ENCODE results near the gene FAM187B.

The FAM187B gene

GRCh38 chr19:35267818-35268535 is 39.4 kb upstream of the FAM187B start:
- peak overlapping the region; percentile 91 for H3K27ac ChIP-seq (ENCODE audit: low read depth, low read length)
- peak overlapping the region; percentile 22 for H3K9ac ChIP-seq (ENCODE audit: low read length)
- peaks cover 8% of the 10 kb centered on the region for H3K4me1 ChIP-seq (ENCODE audit: control insufficient read depth, insufficient read depth, low read length)
- H3K36me3 ChIP-seq (ENCODE audit: control insufficient read depth, insufficient read depth, low read length): peaks cover 12% of the 10 kb centered on the region
- no peaks in the 10 kb centered on the region for H3K27me3 ChIP-seq (ENCODE audit: control insufficient read depth, insufficient read depth, low read length)
- peak overlapping the region; percentile 54 for H3K4me3 ChIP-seq (ENCODE audit: low read length)

DNA sequence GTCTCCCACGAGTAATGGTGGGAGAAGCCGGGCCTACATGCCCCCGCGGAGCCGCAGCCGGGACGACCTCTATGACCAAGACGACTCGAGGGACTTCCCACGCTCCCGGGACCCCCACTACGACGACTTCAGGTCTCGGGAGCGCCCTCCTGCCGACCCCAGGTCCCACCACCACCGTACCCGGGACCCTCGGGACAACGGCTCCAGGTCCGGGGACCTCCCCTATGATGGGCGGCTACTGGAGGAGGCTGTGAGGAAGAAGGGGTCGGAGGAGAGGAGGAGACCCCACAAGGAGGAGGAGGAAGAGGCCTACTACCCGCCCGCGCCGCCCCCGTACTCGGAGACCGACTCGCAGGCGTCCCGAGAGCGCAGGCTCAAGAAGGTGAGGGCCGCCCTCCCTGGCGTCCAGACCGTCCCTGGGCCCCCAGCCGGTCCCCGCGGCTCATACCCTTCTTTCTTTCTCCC is 38.8 kb upstream of the FAM187B start:
- peak overlapping the region; percentile 22 for H3K9ac ChIP-seq (ENCODE audit: low read length)
- H3K27me3 ChIP-seq (ENCODE audit: control insufficient read depth, insufficient read depth, low read length): no peaks in the 10 kb centered on the region
- H3K36me3 ChIP-seq (ENCODE audit: control insufficient read depth, insufficient read depth, low read length): peaks cover 11% of the 10 kb centered on the region
- peak overlapping the region; percentile 91 for H3K27ac ChIP-seq (ENCODE audit: low read depth, low read length)
- H3K4me1 ChIP-seq (ENCODE audit: control insufficient read depth, insufficient read depth, low read length): peaks cover 8% of the 10 kb centered on the region
- H3K4me3 ChIP-seq (ENCODE audit: low read length): peak overlapping the region; percentile 54

- Histone ChIP-seq H3K36me3 (ENCODE audit: control insufficient read depth, insufficient read depth, low read length) (peaks cover 9% of the 10 kb centered on the region), H3K27me3 (ENCODE audit: control insufficient read depth, insufficient read depth, low read length) (no peaks in the 10 kb centered on the region), H3K27ac (ENCODE audit: low read depth, low read length) (peak overlapping the region; percentile 91), H3K4me1 (ENCODE audit: control insufficient read depth, insufficient read depth, low read length) (peaks cover 8% of the 10 kb centered on the region), H3K9ac (ENCODE audit: low read length) (peak overlapping the region; percentile 22), H3K4me3 (ENCODE audit: low read length) (peak overlapping the region; percentile 54)
Observed at GRCh38 chr19:35266520-35267352, 38.2 kb upstream of the FAM187B start.

DNA sequence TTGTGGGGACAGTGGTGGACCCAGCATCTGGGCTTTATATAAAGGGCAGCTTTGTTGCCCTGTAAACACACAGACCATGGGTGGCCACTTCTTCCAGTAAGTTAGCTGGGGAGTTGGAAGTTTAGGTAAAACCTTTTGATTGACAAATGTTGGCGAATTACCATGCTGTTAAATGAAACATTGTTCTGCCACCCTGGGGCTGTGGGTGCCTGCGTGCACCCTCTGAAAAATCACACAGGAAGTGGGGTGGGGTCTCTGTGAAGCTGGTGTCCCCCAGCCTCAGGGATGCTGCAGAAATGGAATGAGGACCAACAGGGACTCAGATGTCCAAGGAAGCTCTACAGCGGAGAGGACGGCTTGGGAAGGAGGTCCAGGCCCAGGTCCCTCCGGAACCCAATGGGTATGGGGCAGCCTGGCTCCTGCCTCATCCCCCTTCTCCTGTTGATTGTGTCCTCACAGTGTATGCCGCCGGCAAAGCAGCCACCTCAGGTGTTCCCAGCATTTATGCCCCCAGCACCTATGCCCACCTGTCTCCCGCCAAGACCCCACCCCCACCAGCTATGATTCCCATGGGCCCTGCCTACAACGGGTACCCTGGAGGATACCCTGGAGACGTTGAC is 37.5 kb upstream of the FAM187B start:
- Histone ChIP-seq H3K27ac (ENCODE audit: low read depth, low read length) (no peak overlapping the region), H3K27me3 (ENCODE audit: control insufficient read depth, insufficient read depth, low read length) (no peaks in the 10 kb centered on the region), H3K9ac (ENCODE audit: low read length) (no peak overlapping the region), H3K4me1 (ENCODE audit: control insufficient read depth, insufficient read depth, low read length) (peaks cover 8% of the 10 kb centered on the region), H3K4me3 (ENCODE audit: low read length) (no peak overlapping the region), H3K36me3 (ENCODE audit: control insufficient read depth, insufficient read depth, low read length) (peaks cover 2% of the 10 kb centered on the region)

- Histone ChIP-seq H3K4me3 (ENCODE audit: low read length) (no peak overlapping the region), H3K36me3 (ENCODE audit: control insufficient read depth, insufficient read depth, low read length) (no peaks in the 10 kb centered on the region), H3K27ac (ENCODE audit: low read depth, low read length) (no peak overlapping the region), H3K27me3 (ENCODE audit: control insufficient read depth, insufficient read depth, low read length) (no peaks in the 10 kb centered on the region), H3K4me1 (ENCODE audit: control insufficient read depth, insufficient read depth, low read length) (peaks cover 8% of the 10 kb centered on the region), H3K9ac (ENCODE audit: low read length) (no peak overlapping the region)
Observed at GRCh38 chr19:35265126-35265899, 36.8 kb upstream of the FAM187B start.

DNA sequence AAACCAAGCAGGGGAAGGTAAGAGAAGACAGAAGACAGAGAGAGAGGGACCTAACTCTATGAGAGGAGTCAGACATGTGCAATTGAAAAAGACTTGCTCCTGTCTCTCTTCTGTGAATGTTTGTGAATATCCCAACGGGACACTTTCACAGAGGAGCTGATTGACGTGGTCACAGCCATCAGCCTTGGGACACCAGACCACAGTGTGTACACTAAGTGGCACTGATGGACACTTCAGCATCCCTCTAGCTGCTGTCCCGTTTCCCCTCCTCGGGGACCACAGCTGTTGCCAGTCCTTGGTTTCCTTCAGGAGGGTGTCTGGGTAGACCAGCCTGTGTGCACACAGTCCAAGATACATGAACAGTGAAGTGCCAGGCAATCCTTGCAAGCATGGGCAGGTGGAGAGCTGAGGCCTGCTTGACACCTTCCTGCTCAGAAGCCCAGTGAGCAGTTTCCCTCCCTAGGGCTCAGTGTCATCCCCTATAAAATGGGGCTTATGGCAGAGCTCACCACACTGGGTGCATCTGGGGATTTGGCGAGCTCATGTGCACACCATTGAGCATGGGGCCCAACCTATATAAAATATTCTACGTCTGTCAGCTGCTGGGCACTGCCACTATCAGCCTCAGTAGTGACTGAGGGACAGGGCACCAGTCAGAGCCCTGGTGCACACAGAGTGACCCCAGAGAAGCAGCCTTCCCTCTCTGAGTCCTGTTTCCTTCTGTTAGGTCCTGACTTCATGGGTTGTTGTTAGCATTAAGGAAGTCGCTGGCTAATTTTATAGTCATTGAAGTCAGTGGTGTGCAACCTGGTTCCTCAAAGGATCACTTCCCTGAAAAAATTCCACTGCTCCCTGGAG is 36.0 kb upstream of the FAM187B start:
- no peaks in the 10 kb centered on the region for H3K36me3 ChIP-seq (ENCODE audit: control insufficient read depth, insufficient read depth, low read length)
- no peaks in the 10 kb centered on the region for H3K27me3 ChIP-seq (ENCODE audit: control insufficient read depth, insufficient read depth, low read length)
- H3K4me1 ChIP-seq (ENCODE audit: control insufficient read depth, insufficient read depth, low read length): peaks cover 5% of the 10 kb centered on the region
- no peak overlapping the region for H3K9ac ChIP-seq (ENCODE audit: low read length)
- no peak overlapping the region for H3K4me3 ChIP-seq (ENCODE audit: low read length)
- no peak overlapping the region for H3K27ac ChIP-seq (ENCODE audit: low read depth, low read length)

DNA sequence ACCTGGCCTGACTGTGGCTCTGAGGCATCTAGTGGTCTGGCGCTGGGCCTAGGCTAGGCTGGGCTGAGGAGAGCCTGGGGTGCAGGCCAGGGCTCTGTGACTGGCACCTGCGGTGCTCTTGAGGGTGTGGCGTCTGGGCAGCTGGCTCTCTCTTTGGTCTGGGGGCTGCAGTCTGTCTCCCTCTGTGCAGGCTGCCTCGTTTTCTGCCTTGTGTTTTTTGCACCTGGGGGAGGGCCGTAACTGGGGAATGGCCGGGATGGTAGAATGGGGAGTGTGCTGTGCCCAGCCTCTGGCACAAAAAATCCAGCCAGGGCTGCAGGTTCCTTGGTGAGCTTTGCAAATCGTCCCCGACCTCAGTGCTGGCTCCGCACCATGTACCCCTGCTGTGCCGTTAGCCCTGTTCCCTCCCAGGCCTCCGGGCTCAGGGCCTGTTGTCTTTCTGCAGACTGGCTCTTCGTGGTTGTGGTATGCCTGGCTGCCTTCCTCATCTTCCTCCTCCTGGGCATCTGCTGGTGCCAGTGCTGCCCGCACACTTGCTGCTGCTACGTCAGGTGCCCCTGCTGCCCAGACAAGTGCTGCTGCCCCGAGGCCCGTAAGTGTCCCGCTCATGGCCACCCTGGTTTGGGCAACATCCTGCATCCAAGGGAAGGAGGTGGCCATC is 33.7 kb upstream of the FAM187B start:
- Histone ChIP-seq H3K27ac (ENCODE audit: low read depth, low read length) (no peak overlapping the region), H3K4me1 (ENCODE audit: control insufficient read depth, insufficient read depth, low read length) (peaks cover 5% of the 10 kb centered on the region), H3K9ac (ENCODE audit: low read length) (no peak overlapping the region), H3K4me3 (ENCODE audit: low read length) (no peak overlapping the region), H3K36me3 (ENCODE audit: control insufficient read depth, insufficient read depth, low read length) (no peaks in the 10 kb centered on the region), H3K27me3 (ENCODE audit: control insufficient read depth, insufficient read depth, low read length) (no peaks in the 10 kb centered on the region)

- Histone ChIP-seq H3K4me3 (ENCODE audit: low read length) (no peak overlapping the region), H3K27me3 (ENCODE audit: control insufficient read depth, insufficient read depth, low read length) (no peaks in the 10 kb centered on the region), H3K27ac (ENCODE audit: low read depth, low read length) (no peak overlapping the region), H3K4me1 (ENCODE audit: control insufficient read depth, insufficient read depth, low read length) (no peaks in the 10 kb centered on the region), H3K36me3 (ENCODE audit: control insufficient read depth, insufficient read depth, low read length) (no peaks in the 10 kb centered on the region), H3K9ac (ENCODE audit: low read length) (no peak overlapping the region)
Observed at GRCh38 chr19:35261356-35262100, 33.0 kb upstream of the FAM187B start.

GRCh38 chr19:35260694-35261304 is 32.3 kb upstream of the FAM187B start:
- H3K36me3 ChIP-seq (ENCODE audit: control insufficient read depth, insufficient read depth, low read length): no peaks in the 10 kb centered on the region
- H3K27me3 ChIP-seq (ENCODE audit: control insufficient read depth, insufficient read depth, low read length): no peaks in the 10 kb centered on the region
- no peak overlapping the region for H3K9ac ChIP-seq (ENCODE audit: low read length)
- no peak overlapping the region for H3K4me3 ChIP-seq (ENCODE audit: low read length)
- no peaks in the 10 kb centered on the region for H3K4me1 ChIP-seq (ENCODE audit: control insufficient read depth, insufficient read depth, low read length)
- H3K27ac ChIP-seq (ENCODE audit: low read depth, low read length): no peak overlapping the region

DNA sequence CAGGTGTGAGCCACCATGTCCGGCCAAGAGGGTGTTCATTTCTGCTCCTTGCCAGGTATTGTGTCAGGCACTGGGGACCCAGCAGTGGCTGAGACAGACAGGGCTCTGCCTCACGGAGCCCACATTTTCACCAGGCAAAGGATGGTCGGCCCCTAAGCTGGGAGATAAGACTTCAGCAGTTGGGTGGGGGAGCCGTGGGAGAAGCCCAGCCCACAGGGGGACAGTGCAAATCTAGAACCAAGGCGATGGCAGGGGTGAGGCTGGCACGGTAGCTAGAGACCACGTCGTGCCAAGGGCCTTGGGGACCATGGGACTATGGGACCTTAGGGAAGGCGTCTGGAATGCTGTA is 28.5 kb upstream of the FAM187B start:
- H3K4me3 ChIP-seq (ENCODE audit: low read length): no peak overlapping the region
- no peaks in the 10 kb centered on the region for H3K4me1 ChIP-seq (ENCODE audit: control insufficient read depth, insufficient read depth, low read length)
- no peaks in the 10 kb centered on the region for H3K36me3 ChIP-seq (ENCODE audit: control insufficient read depth, insufficient read depth, low read length)
- no peaks in the 10 kb centered on the region for H3K27me3 ChIP-seq (ENCODE audit: control insufficient read depth, insufficient read depth, low read length)
- H3K9ac ChIP-seq (ENCODE audit: low read length): no peak overlapping the region
- H3K27ac ChIP-seq (ENCODE audit: low read depth, low read length): no peak overlapping the region

Measured in rectal smooth muscle tissue (tissue), 1 donor.